D721Med (cell line): ENCODE data around the gene ADAP1.

ENCODE experiments used
- DNase-seq: peaks from one replicate; pipeline ENCODE4 v3.0.0; 2011; ENCODE audit warnings: low spot score; ENCODE audit not compliant: insufficient read length
- FAIRE-seq: peaks from 2 replicates; lab custom pipeline; 2011; peaks lifted over from hg19 to GRCh38; lab: Jason Lieb, UNC
- CTCF ChIP-seq: IDR thresholded peaks from 2 replicates; pipeline ENCODE4 v1.5.1; 2012; ENCODE audit warnings: mild to moderate bottlenecking, control low read depth; ENCODE audit not compliant: insufficient read depth; ENCODE audit errors: missing control alignments

ADAP1 gene

GRCh38 chr7:935874-936385 is 18.6 kb downstream of the ADAP1 start:
- DNase-seq (no peak), FAIRE-seq (no peak)
- TF ChIP-seq CTCF: no peak

DNA sequence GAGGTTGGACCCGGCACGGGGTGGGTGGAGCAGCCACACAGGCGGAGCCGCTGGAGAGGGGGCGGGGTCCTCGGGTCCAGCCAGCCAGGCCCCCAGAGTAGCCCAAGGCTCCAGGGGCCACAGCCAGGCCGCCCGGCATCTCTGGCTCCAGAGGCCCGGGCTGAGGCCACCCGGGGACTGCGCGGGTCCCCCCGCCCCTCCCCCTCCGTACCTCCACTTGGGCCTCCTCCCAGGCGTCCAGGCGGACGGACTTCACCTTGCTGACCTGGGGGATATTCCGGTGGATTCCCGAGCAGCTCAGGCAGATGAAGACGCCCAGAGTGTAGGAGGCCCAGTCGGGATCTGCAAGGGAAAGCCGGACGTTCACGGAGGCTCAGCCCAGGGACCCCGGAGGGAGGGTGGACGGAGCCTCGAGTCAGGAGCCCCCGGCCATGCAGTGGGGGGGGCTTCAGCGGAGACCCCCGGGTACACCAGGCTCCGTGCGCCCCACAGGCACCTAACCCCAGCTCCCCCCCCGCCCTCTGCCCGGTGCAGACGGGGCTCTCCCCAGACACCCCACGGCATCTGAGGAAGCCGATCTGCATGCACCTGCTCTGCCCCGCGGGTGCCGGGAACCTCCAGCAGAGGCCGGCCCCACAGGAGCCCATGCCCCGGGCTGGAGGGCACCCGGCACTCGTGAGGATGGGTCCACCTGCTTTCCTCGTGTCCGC is 19.2 kb downstream of the ADAP1 start:
- FAIRE-seq (no peak), DNase-seq (no peak)
- TF ChIP-seq CTCF: no peak

- TF ChIP-seq CTCF: no peak
- FAIRE-seq: no peak
- no peak for DNase-seq
Observed at GRCh38 chr7:934469-935163, 19.9 kb downstream of the ADAP1 start.

DNA sequence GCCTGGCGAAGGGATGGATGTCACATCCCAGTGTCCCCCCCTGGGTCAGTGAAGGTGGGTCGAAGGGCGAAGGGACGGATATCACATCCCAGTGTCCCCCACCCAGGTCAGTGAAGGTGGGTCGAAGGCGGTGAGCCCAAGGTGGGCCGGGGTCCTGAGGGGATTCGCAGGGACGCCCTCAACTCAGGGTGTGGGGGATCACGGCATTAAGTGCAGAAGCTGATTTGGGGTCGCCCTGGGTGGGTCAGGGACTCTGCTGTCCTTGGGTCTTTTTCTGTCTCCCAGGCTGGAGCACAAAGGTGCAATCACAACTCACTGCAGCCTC is 21.9 kb downstream of the ADAP1 start:
- no peak for FAIRE-seq
- no peak for DNase-seq
- TF ChIP-seq CTCF: no peak

- TF ChIP-seq CTCF: no peak
- FAIRE-seq (no peak), DNase-seq (no peak)
Observed at GRCh38 chr7:931871-932650, 22.4 kb downstream of the ADAP1 start.

DNA sequence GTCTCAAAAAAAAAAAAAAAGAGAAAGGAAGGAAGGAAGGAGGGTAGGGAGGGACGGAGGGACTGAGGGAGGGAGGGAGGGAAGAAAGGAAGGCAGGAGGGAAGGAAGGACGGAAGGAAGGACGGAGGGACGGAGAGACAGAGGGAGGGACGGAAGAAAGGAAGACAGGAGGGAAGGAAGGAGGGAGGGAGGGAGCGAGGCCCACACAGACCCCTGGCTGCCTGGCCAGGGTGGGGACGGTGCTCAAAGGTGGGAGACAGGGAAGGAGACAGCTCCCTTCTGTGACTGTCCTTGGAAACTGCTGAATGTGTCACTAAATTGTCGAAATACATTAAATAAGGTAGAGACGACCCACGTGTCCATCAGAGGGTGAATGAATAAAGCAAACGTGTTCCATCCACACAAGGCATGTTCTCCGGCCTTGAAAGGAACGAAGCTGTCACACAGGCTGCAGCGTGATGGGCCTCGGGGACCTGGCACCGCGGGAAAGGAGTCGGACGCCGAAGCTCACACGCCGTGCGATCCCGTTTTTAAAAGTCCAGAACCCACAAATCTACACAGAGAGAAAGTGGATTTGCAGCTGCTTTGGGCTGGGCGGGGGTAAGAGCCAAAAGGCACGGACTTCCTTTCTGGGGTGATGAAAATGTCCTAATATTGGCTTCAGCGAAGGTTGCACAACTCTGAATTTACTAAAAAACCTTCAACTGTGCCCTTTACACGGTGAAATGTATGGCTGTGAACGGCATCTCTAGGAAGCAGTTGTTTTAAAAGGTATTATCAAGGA is 23.3 kb downstream of the ADAP1 start:
- FAIRE-seq: no peak
- no peak for DNase-seq
- TF ChIP-seq CTCF: no peak
